MM.1S (cell line): ENCODE measurements around the gene LEF1.

ENCODE experiments used
- DNase-seq: peaks from one replicate; pipeline ENCODE4 v3.0.0-alpha.2; 2015
- H2AFZ ChIP-seq: fragments of 300-600 bp; sonication (generic); 2 replicates; pipeline ENCODE4 v1.6.0; 2016; ENCODE audit warnings: antibody characterized with exemption, low read length
- H3F3A ChIP-seq: fragments of 300-600 bp; sonication (generic); 2 replicates; pipeline ENCODE4 v1.6.1; 2016; ENCODE audit warnings: mild to moderate bottlenecking, antibody characterized with exemption, low read length, moderate library complexity, mixed read lengths; ENCODE audit not compliant: insufficient read depth
- H3K27ac ChIP-seq: fragments of 300-600 bp; sonication (generic); 2 replicates; pipeline ENCODE4 v1.5.1; 2016; ENCODE audit warnings: mild to moderate bottlenecking, low read length
- H3K27me3 ChIP-seq: fragments of 300-600 bp; sonication (generic); replicated peaks from 2 replicates; pipeline ENCODE4 v1.6.0; 2016; ENCODE audit warnings: low read length; ENCODE audit not compliant: insufficient read depth
- H3K36me3 ChIP-seq: fragments of 300-600 bp; sonication (generic); replicated peaks from 2 replicates; pipeline ENCODE4 v1.6.1; 2016; ENCODE audit warnings: mild to moderate bottlenecking, low read length, mixed read lengths; ENCODE audit not compliant: insufficient read depth
- H3K4me1 ChIP-seq: fragments of 300-600 bp; sonication (generic); 2 replicates; pipeline ENCODE4 v1.6.1; 2016; ENCODE audit warnings: low read length, mixed read lengths
- H3K4me2 ChIP-seq: fragments of 300-600 bp; sonication (generic); 2 replicates; pipeline ENCODE4 v1.6.0; 2016; ENCODE audit warnings: low read depth, low read length
- H3K4me3 ChIP-seq: fragments of 300-600 bp; sonication (generic); 2 replicates; pipeline ENCODE4 v1.5.1; 2016; ENCODE audit warnings: low read length, mixed read lengths
- H3K79me2 ChIP-seq: fragments of 300-600 bp; sonication (generic); 2 replicates; pipeline ENCODE4 v1.6.1; 2016; ENCODE audit warnings: mixed run types, low read length, mixed read lengths
- H3K9ac ChIP-seq: fragments of 300-600 bp; sonication (generic); 2 replicates; pipeline ENCODE4 v1.6.1; 2016; ENCODE audit warnings: low read length, mixed read lengths
- H3K9me2 ChIP-seq: fragments of 300-600 bp; sonication (generic); replicated peaks from 2 replicates; pipeline ENCODE4 v1.6.1; 2016; ENCODE audit warnings: mild to moderate bottlenecking, low read length, mixed read lengths; ENCODE audit not compliant: insufficient read depth
- H3K9me3 ChIP-seq: fragments of 300-600 bp; sonication (generic); replicated peaks from 2 replicates; pipeline ENCODE4 v1.6.1; 2016; ENCODE audit warnings: mild to moderate bottlenecking, low read length, mixed read lengths; ENCODE audit not compliant: insufficient read depth
- H4K20me1 ChIP-seq: fragments of 300-600 bp; sonication (generic); 2 replicates; pipeline ENCODE4 v1.6.1; 2016; ENCODE audit warnings: mild to moderate bottlenecking, low read length, moderate library complexity, mixed read lengths; ENCODE audit not compliant: insufficient read depth
- EZH2 ChIP-seq: fragments of 300-600 bp; sonication (generic); optimal IDR thresholded peaks from 2 replicates; pipeline ENCODE3; 2017; ENCODE audit warnings: low read depth, mild to moderate bottlenecking, antibody characterized with exemption, low read length, mixed read lengths
- EZH2phosphoT487 ChIP-seq: fragments of 300-600 bp; sonication (generic); IDR thresholded peaks from 2 replicates; pipeline ENCODE4 v1.6.1; 2018; ENCODE audit warnings: antibody characterized with exemption, low read length
- TF ChIP-seq, protein P1 (sequence below): fragments of 300-600 bp; sonication (generic); IDR thresholded peaks from 2 replicates; pipeline ENCODE4 v1.5.1; 2016; ENCODE audit warnings: antibody characterized with exemption, low read length, mixed read lengths

LEF1 gene

DNA sequence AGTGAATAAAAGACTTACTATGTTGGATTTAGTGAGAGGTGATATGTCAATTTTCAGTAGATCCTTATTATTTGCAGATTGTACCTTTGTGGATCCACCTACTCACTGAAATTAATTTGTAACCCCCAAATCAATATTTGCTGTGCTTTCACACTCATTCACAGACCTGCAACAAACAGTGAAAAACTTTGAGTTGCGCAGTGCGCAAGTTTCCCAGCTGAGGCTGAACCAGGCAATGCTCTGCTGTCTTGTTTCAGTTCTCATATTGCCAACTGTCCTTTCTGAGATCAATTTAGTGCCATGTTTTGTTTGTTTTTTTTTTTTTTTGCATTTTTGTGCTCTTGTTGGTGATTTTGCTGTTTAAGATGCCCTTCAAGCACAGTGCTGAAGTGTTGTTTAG lies 40.8 kb upstream of the LEF1 start:
- no peak overlapping the region for H3K4me3 ChIP-seq
- no peak overlapping the region for H3K4me2 ChIP-seq
- H4K20me1 ChIP-seq: no peaks in the 10 kb centered on the region
- DNase-seq: no peak
- peaks cover 8% of the 10 kb centered on the region for H3K4me1 ChIP-seq
- no peaks in the 10 kb centered on the region for H3K9me3 ChIP-seq
- no peak overlapping the region for H3K9ac ChIP-seq
- H3K27ac ChIP-seq: no peak overlapping the region
- no peak for TF ChIP-seq EZH2
- no peak for TF ChIP-seq EZH2phosphoT487
- TF ChIP-seq, protein P1, sequence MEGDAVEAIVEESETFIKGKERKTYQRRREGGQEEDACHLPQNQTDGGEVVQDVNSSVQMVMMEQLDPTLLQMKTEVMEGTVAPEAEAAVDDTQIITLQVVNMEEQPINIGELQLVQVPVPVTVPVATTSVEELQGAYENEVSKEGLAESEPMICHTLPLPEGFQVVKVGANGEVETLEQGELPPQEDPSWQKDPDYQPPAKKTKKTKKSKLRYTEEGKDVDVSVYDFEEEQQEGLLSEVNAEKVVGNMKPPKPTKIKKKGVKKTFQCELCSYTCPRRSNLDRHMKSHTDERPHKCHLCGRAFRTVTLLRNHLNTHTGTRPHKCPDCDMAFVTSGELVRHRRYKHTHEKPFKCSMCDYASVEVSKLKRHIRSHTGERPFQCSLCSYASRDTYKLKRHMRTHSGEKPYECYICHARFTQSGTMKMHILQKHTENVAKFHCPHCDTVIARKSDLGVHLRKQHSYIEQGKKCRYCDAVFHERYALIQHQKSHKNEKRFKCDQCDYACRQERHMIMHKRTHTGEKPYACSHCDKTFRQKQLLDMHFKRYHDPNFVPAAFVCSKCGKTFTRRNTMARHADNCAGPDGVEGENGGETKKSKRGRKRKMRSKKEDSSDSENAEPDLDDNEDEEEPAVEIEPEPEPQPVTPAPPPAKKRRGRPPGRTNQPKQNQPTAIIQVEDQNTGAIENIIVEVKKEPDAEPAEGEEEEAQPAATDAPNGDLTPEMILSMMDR: no peak
- H2AFZ ChIP-seq: no peak overlapping the region
- no peaks in the 10 kb centered on the region for H3K79me2 ChIP-seq
- no peaks in the 10 kb centered on the region for H3K9me2 ChIP-seq
- H3K36me3 ChIP-seq: no peaks in the 10 kb centered on the region
- no peaks in the 10 kb centered on the region for H3K27me3 ChIP-seq
- H3F3A ChIP-seq: no peaks in the 10 kb centered on the region

- H3K4me2 ChIP-seq: no peak overlapping the region
- no peaks in the 10 kb centered on the region for H3F3A ChIP-seq
- no peaks in the 10 kb centered on the region for H3K79me2 ChIP-seq
- no peaks in the 10 kb centered on the region for H3K27me3 ChIP-seq
- no peaks in the 10 kb centered on the region for H3K9me3 ChIP-seq
- no peak for DNase-seq
- H2AFZ ChIP-seq: no peak overlapping the region
- no peaks in the 10 kb centered on the region for H3K4me1 ChIP-seq
- no peaks in the 10 kb centered on the region for H3K36me3 ChIP-seq
- H3K27ac ChIP-seq: no peak overlapping the region
- H3K9ac ChIP-seq: no peak overlapping the region
- TF ChIP-seq, protein P1: no peak
- TF ChIP-seq EZH2phosphoT487 (no peak), EZH2 (no peak)
- H4K20me1 ChIP-seq: no peaks in the 10 kb centered on the region
- no peak overlapping the region for H3K4me3 ChIP-seq
- no peaks in the 10 kb centered on the region for H3K9me2 ChIP-seq
These were observed 37.1 kb upstream of the LEF1 start for GRCh38 chr4:108205859-108206258.

GRCh38 chr4:108204518-108204917 lies 35.8 kb upstream of the LEF1 start:
- TF ChIP-seq EZH2: no peak
- TF ChIP-seq, protein P1: no peak
- TF ChIP-seq EZH2phosphoT487: no peak
- H4K20me1 ChIP-seq: no peaks in the 10 kb centered on the region
- H3K27me3 ChIP-seq: no peaks in the 10 kb centered on the region
- H3K79me2 ChIP-seq: no peaks in the 10 kb centered on the region
- no peak overlapping the region for H3K27ac ChIP-seq
- no peak for DNase-seq
- H3K36me3 ChIP-seq: no peaks in the 10 kb centered on the region
- no peak overlapping the region for H3K9ac ChIP-seq
- no peaks in the 10 kb centered on the region for H3K9me2 ChIP-seq
- peaks cover 5% of the 10 kb centered on the region; the same call in 1 of the 2 replicates for H3K4me1 ChIP-seq
- no peak overlapping the region for H3K4me3 ChIP-seq
- H3F3A ChIP-seq: no peaks in the 10 kb centered on the region
- H3K4me2 ChIP-seq: no peak overlapping the region
- H3K9me3 ChIP-seq: no peaks in the 10 kb centered on the region
- H2AFZ ChIP-seq: no peak overlapping the region

GRCh38 chr4:108203377-108203776 lies 34.6 kb upstream of the LEF1 start:
- TF ChIP-seq EZH2: no peak
- TF ChIP-seq EZH2phosphoT487: no peak
- TF ChIP-seq, protein P1: no peak
- Histone ChIP-seq H2AFZ (no peak overlapping the region), H3K4me3 (no peak overlapping the region), H3K4me1 (peaks cover 6% of the 10 kb centered on the region; the same call in 1 of the 2 replicates), H3F3A (no peaks in the 10 kb centered on the region), H3K9ac (no peak overlapping the region), H3K9me3 (no peaks in the 10 kb centered on the region), H3K9me2 (no peaks in the 10 kb centered on the region), H3K36me3 (no peaks in the 10 kb centered on the region), H4K20me1 (no peaks in the 10 kb centered on the region), H3K79me2 (no peaks in the 10 kb centered on the region), H3K4me2 (no peak overlapping the region), H3K27me3 (no peaks in the 10 kb centered on the region), H3K27ac (no peak overlapping the region)
- no peak for DNase-seq
